Fibroblast of the aortic adventitia (primary cell): Measurements from ENCODE around the gene POPDC3. TPM values are rescaled to one million over a fixed set of nuclear protein-coding genes. Genes with fewer than 3 reads are reported as not detected.

Experiments used
- DNase-seq: peaks from one replicate; pipeline ENCODE4 v3.0.0-alpha.2; 2010; ENCODE audit warnings: low read depth
- H3K4me3 ChIP-seq: 2 replicates; pipeline ENCODE4 v1.5.1; 2011; ENCODE audit warnings: low read depth, mild to moderate bottlenecking, control low read depth, low read length, moderate library complexity
- CTCF ChIP-seq: IDR thresholded peaks from 2 replicates; pipeline ENCODE4 v1.5.1; 2011; ENCODE audit warnings: mild to moderate bottlenecking, low read length, control low read depth, inconsistent platforms; ENCODE audit not compliant: insufficient read depth
- total RNA-seq: library from RNA; depleted of rRNA; stranded (reverse); fragments of >200 nt; gene quantifications from 2 replicates; pipeline ENCODE4 v1.2.3, GENCODE V29; 2012; ENCODE audit warnings: low replicate concordance

The POPDC3 gene
- total RNA-seq, 1 donor: 33.7 TPM

GRCh38 chr6:105163183-105163582 lies 16.6 kb downstream of the POPDC3 start:
- no peak for TF ChIP-seq CTCF
- H3K4me3 ChIP-seq: no peak overlapping the region
- no peak for DNase-seq

GRCh38 chr6:105162377-105162776 lies 17.4 kb downstream of the POPDC3 start:
- no peak for DNase-seq
- TF ChIP-seq CTCF: no peak
- no peak overlapping the region for H3K4me3 ChIP-seq

- DNase-seq: no peak
- no peak for TF ChIP-seq CTCF
- no peak overlapping the region for H3K4me3 ChIP-seq
Measured at GRCh38 chr6:105161421-105161820, 18.4 kb downstream of the POPDC3 start.

GRCh38 chr6:105153676-105154075 lies 26.1 kb downstream of the POPDC3 start:
- no peak for TF ChIP-seq CTCF
- no peak for DNase-seq
- no peak overlapping the region for H3K4me3 ChIP-seq

GRCh38 chr6:105152880-105153279 lies 26.9 kb downstream of the POPDC3 start:
- H3K4me3 ChIP-seq: no peak overlapping the region
- DNase-seq: no peak
- TF ChIP-seq CTCF: no peak

- DNase-seq: no peak
- no peak for TF ChIP-seq CTCF
- no peak overlapping the region for H3K4me3 ChIP-seq
Measured at GRCh38 chr6:105151644-105152043, 28.2 kb downstream of the POPDC3 start.

GRCh38 chr6:105138141-105138540 lies 41.7 kb downstream of the POPDC3 start:
- no peak overlapping the region for H3K4me3 ChIP-seq
- TF ChIP-seq CTCF: no peak
- no peak for DNase-seq
